ENCODE measurements around the gene LAIR2.
"Not testable (repeated sequence)": the region's sequence is repeated elsewhere in the genome, so short reads cannot be mapped to it uniquely, and the experiment has no call there.

The LAIR2 gene

GRCh38 chr19:54498451-54498772 lies 4.2 kb upstream of the LAIR2 start:
- H3K9me3 ChIP-seq (ENCODE audit: control insufficient read depth, insufficient read depth, low read length): peaks cover 45% of the 10 kb centered on the region
- not testable (repeated sequence) for H3K27ac ChIP-seq (ENCODE audit: low read depth, low read length); H3K9ac ChIP-seq (ENCODE audit: low read depth, low read length); H3K4me1 ChIP-seq (ENCODE audit: control insufficient read depth, insufficient read depth, low read length); H3K27me3 ChIP-seq (ENCODE audit: control insufficient read depth, insufficient read depth, low read length); H3K36me3 ChIP-seq (ENCODE audit: control insufficient read depth, insufficient read depth, low read length); H3K4me3 ChIP-seq (ENCODE audit: low read depth, low read length)

- not testable (repeated sequence) for H3K4me3 ChIP-seq (ENCODE audit: low read depth, low read length); H3K27me3 ChIP-seq (ENCODE audit: control insufficient read depth, insufficient read depth, low read length)
These were observed 2.9 kb downstream of the LAIR2 start for GRCh38 chr19:54505542-54505941.

DNA sequence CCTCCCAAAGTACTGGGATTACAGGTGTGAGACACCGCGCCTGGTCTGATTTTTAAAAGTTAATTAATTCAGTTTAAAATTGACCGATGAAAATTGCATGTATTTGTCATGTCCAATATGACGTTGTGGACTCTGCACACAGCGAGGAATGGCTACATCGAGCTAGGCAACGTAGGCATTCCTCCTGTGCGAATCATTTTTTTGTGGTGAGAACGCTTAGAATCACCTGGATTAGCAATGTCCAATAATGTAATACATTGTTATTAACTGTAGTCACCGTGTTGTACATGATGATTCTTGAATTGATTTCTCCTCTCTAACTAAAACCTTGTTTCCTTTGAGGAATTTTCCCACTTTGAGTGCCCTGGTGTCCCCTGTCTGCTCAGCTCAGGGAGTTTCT lies 3.4 kb downstream of the LAIR2 start:
- Histone ChIP-seq H3K36me3 (ENCODE audit: control insufficient read depth, insufficient read depth, low read length) (no peaks in the 10 kb centered on the region), H3K9me3 (ENCODE audit: control insufficient read depth, insufficient read depth, low read length) (peaks cover 24% of the 10 kb centered on the region), H3K9ac (ENCODE audit: low read depth, low read length) (no peak overlapping the region), H3K4me1 (ENCODE audit: control insufficient read depth, insufficient read depth, low read length) (no peaks in the 10 kb centered on the region), H3K27ac (ENCODE audit: low read depth, low read length) (no peak overlapping the region), H3K27me3 (ENCODE audit: control insufficient read depth, insufficient read depth, low read length) (no peaks in the 10 kb centered on the region), H3K4me3 (ENCODE audit: low read depth, low read length) (no peak overlapping the region; the same call in 1 of the 2 replicates)

More at GRCh38 chr19:54505542-54505941, 2.9 kb downstream of the LAIR2 start:
- H3K27ac ChIP-seq (ENCODE audit: low read depth, low read length); H3K4me1 ChIP-seq (ENCODE audit: control insufficient read depth, insufficient read depth, low read length); H3K36me3 ChIP-seq (ENCODE audit: control insufficient read depth, insufficient read depth, low read length); H3K9ac ChIP-seq (ENCODE audit: low read depth, low read length): not testable (repeated sequence)
- H3K9me3 ChIP-seq (ENCODE audit: control insufficient read depth, insufficient read depth, low read length): peaks cover 29% of the 10 kb centered on the region

- not testable (repeated sequence) for H3K9ac ChIP-seq (ENCODE audit: low read depth, low read length); H3K27me3 ChIP-seq (ENCODE audit: control insufficient read depth, insufficient read depth, low read length); H3K4me3 ChIP-seq (ENCODE audit: low read depth, low read length); H3K4me1 ChIP-seq (ENCODE audit: control insufficient read depth, insufficient read depth, low read length); H3K27ac ChIP-seq (ENCODE audit: low read depth, low read length); H3K36me3 ChIP-seq (ENCODE audit: control insufficient read depth, insufficient read depth, low read length)
- H3K9me3 ChIP-seq (ENCODE audit: control insufficient read depth, insufficient read depth, low read length): peaks cover 21% of the 10 kb centered on the region
These were observed 4.5 kb downstream of the LAIR2 start for GRCh38 chr19:54507038-54507717.

DNA sequence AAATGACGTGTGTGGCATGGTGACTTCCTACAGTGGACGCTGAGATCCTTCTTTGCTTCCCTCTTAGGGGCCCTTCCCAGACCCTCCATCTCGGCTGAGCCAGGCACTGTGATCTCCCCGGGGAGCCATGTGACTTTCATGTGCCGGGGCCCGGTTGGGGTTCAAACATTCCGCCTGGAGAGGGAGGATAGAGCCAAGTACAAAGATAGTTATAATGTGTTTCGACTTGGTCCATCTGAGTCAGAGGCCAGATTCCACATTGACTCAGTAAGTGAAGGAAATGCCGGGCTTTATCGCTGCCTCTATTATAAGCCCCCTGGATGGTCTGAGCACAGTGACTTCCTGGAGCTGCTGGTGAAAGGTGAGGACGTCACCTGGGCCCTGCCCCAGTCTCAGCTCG lies 5.2 kb downstream of the LAIR2 start:
- Histone ChIP-seq H3K9ac (ENCODE audit: low read depth, low read length) (no peak overlapping the region), H3K27ac (ENCODE audit: low read depth, low read length) (no peak overlapping the region), H3K27me3 (ENCODE audit: control insufficient read depth, insufficient read depth, low read length) (no peaks in the 10 kb centered on the region), H3K36me3 (ENCODE audit: control insufficient read depth, insufficient read depth, low read length) (no peaks in the 10 kb centered on the region), H3K4me1 (ENCODE audit: control insufficient read depth, insufficient read depth, low read length) (no peaks in the 10 kb centered on the region), H3K9me3 (ENCODE audit: control insufficient read depth, insufficient read depth, low read length) (peaks cover 22% of the 10 kb centered on the region), H3K4me3 (ENCODE audit: low read depth, low read length) (no peak overlapping the region)

DNA sequence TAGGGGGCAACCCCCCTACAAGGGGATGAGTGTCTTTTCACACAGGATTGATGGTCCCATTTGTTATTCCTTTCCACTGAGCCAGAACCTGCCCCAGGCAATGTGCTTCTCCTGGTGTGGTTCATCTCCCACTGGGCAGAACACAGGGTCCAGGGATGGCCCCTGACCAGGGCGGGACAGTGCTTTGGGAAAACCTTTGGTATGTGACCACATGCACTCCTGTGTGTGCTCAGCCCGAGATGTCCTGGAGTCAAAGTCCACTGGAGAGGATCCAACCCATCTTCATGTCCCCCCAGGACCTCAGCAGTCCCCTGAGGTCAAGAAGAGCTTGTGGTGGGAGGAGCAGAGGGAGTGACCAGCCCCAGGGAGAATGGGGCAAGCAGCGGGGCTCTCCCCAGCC lies 5.9 kb downstream of the LAIR2 start:
- not testable (repeated sequence) for H3K27me3 ChIP-seq (ENCODE audit: control insufficient read depth, insufficient read depth, low read length); H3K9ac ChIP-seq (ENCODE audit: low read depth, low read length); H3K27ac ChIP-seq (ENCODE audit: low read depth, low read length); H3K4me1 ChIP-seq (ENCODE audit: control insufficient read depth, insufficient read depth, low read length); H3K4me3 ChIP-seq (ENCODE audit: low read depth, low read length); H3K36me3 ChIP-seq (ENCODE audit: control insufficient read depth, insufficient read depth, low read length)
- peaks cover 28% of the 10 kb centered on the region for H3K9me3 ChIP-seq (ENCODE audit: control insufficient read depth, insufficient read depth, low read length)

GRCh38 chr19:54509200-54509940 lies 6.7 kb downstream of the LAIR2 start:
- not testable (repeated sequence) for H3K27me3 ChIP-seq (ENCODE audit: control insufficient read depth, insufficient read depth, low read length); H3K36me3 ChIP-seq (ENCODE audit: control insufficient read depth, insufficient read depth, low read length); H3K27ac ChIP-seq (ENCODE audit: low read depth, low read length); H3K4me3 ChIP-seq (ENCODE audit: low read depth, low read length); H3K9ac ChIP-seq (ENCODE audit: low read depth, low read length); H3K4me1 ChIP-seq (ENCODE audit: control insufficient read depth, insufficient read depth, low read length)
- peaks cover 35% of the 10 kb centered on the region for H3K9me3 ChIP-seq (ENCODE audit: control insufficient read depth, insufficient read depth, low read length)

DNA sequence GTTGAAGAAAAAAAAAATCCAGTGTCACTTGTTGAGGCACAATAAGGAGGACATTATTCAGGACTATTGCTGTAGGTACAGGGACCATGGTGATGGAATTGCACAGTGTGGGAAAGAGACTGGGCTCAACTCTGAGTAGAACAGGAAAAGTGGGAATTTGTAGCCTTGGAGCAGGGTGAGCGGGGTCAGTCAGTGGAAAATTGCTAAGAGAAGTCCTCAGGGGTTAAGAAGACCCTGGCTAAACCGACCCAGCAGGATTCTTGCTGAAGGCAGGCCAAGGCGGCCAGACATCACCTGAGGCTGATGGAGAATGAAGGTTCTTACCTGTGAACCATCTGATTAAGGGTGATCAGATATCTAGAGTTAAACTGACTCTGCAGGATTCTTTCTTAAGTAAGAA lies 12.5 kb downstream of the LAIR2 start:
- Histone ChIP-seq H3K4me3 (ENCODE audit: low read depth, low read length) (no peak overlapping the region), H3K9me3 (ENCODE audit: control insufficient read depth, insufficient read depth, low read length) (peaks cover 70% of the 10 kb centered on the region), H3K4me1 (ENCODE audit: control insufficient read depth, insufficient read depth, low read length) (no peaks in the 10 kb centered on the region), H3K27me3 (ENCODE audit: control insufficient read depth, insufficient read depth, low read length) (no peaks in the 10 kb centered on the region), H3K9ac (ENCODE audit: low read depth, low read length) (no peak overlapping the region), H3K36me3 (ENCODE audit: control insufficient read depth, insufficient read depth, low read length) (no peaks in the 10 kb centered on the region), H3K27ac (ENCODE audit: low read depth, low read length) (no peak overlapping the region)

GRCh38 chr19:54517483-54517882 lies 14.9 kb downstream of the LAIR2 start:
- H3K9me3 ChIP-seq (ENCODE audit: control insufficient read depth, insufficient read depth, low read length): peaks cover 86% of the 10 kb centered on the region
- H3K27ac ChIP-seq (ENCODE audit: low read depth, low read length): no peak overlapping the region
- no peaks in the 10 kb centered on the region for H3K36me3 ChIP-seq (ENCODE audit: control insufficient read depth, insufficient read depth, low read length)
- no peak overlapping the region for H3K4me3 ChIP-seq (ENCODE audit: low read depth, low read length)
- no peak overlapping the region for H3K9ac ChIP-seq (ENCODE audit: low read depth, low read length)
- H3K4me1 ChIP-seq (ENCODE audit: control insufficient read depth, insufficient read depth, low read length): no peaks in the 10 kb centered on the region
- no peaks in the 10 kb centered on the region for H3K27me3 ChIP-seq (ENCODE audit: control insufficient read depth, insufficient read depth, low read length)

DNA sequence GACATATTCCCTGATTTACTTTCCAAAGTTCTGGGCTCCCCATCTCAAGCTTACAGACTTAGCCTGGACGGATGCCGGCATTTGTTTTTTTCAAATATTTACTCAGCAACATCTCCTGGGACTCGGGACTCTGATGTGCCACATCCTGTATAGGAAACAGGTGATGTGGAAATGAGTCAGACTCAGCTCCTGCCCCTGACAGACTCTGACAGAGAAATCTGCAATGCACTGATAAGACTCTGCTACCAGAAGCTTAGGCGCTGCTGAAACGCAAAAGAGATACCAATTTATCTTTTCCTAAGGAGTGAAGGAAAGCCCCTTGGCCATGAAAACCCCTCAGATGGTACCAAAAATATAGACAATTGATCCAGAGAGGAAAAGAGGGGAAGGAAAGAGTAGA lies 16.2 kb downstream of the LAIR2 start:
- no peaks in the 10 kb centered on the region for H3K27me3 ChIP-seq (ENCODE audit: control insufficient read depth, insufficient read depth, low read length)
- no peak overlapping the region for H3K4me3 ChIP-seq (ENCODE audit: low read depth, low read length)
- H3K9ac ChIP-seq (ENCODE audit: low read depth, low read length): no peak overlapping the region
- no peaks in the 10 kb centered on the region for H3K36me3 ChIP-seq (ENCODE audit: control insufficient read depth, insufficient read depth, low read length)
- H3K4me1 ChIP-seq (ENCODE audit: control insufficient read depth, insufficient read depth, low read length): no peaks in the 10 kb centered on the region
- no peak overlapping the region for H3K27ac ChIP-seq (ENCODE audit: low read depth, low read length)
- peaks cover 84% of the 10 kb centered on the region for H3K9me3 ChIP-seq (ENCODE audit: control insufficient read depth, insufficient read depth, low read length)

DNA sequence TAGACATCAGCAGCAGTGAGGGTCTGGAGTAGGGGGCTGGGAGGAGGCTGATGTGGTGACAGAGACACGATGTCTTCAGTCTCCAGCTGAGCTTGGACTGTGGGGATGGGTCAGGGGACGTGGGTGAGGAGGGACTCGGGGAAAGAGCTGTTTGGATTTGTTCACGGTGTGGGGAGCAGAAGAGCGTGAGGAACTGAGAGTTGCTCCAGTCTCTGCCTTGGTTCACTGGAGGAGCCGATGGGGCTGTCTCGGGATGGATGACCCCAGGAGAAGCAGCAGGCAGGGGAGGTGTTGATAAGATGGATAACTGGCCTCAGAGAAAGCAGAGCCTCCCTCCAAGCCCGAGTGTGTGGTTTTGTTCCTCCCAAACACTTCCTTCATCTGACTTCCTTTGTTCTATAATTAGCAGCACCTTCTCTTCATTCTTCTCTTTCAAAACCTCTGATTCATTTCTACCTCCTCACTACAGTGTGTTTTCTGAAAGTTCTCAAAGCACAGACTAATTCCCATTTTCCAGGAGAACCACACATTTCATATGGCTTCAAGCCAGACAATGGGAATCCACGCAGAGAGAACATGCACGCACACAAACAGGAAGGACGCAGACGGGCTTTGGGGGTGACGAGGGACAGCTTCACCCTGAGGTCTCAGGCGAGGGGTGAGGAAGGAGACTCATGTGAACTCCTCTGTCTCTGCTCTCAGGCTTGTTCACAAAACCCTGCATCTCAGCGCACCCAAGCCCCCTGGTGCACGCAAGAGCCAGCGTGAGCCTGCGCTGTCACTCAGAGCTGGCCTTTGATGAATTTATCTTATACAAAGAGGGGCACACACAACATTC lies 18.6 kb downstream of the LAIR2 start:
- Histone ChIP-seq H3K9ac (ENCODE audit: low read depth, low read length) (no peak overlapping the region), H3K4me1 (ENCODE audit: control insufficient read depth, insufficient read depth, low read length) (no peaks in the 10 kb centered on the region), H3K36me3 (ENCODE audit: control insufficient read depth, insufficient read depth, low read length) (no peaks in the 10 kb centered on the region), H3K27ac (ENCODE audit: low read depth, low read length) (no peak overlapping the region), H3K27me3 (ENCODE audit: control insufficient read depth, insufficient read depth, low read length) (no peaks in the 10 kb centered on the region), H3K9me3 (ENCODE audit: control insufficient read depth, insufficient read depth, low read length) (peaks cover 84% of the 10 kb centered on the region), H3K4me3 (ENCODE audit: low read depth, low read length) (no peak overlapping the region)
